ENCODE data around the gene ZNF777. TPM values are rescaled to one million over a fixed set of nuclear protein-coding genes. Genes with fewer than 3 reads are reported as not detected.

Gene ZNF777
- total and polyA plus RNA-seq, 4 donors = 4.0 to 9.4 (median 7.3) TPM

DNA sequence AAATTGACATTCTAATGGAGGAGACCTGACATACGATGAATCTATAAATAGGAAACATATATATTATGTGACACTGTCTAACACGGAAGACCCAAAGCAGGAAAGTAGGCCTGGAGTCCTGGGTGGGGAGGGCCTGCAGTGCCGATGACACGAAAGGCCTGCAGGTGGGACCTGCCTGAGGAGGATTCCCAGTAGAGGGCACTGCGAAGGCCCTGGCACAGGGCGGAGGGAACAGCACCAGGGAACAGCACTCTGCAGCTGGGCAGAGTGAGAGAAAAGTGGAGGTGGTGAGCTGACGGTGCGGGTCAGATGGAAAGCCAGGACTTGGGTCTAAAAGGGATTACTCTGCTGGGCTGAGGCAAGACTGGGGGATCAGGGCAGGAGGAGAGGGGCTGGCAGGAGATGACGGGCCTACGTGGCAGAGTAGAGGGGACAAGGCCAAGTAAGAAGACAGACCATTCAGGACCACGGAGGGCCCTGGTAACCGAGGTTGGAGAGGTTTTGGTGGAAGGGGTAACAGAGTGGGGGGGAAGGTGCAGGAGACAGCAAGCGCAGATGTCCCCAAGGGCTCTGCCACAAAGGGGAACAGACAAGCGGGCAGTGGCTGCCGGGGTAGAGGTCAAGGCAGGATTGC is 28.6 kb upstream of the ZNF777 start:
- H3K36me3 ChIP-seq (ENCODE audit: control insufficient read depth in 1 of 2, insufficient read depth in 2 of 2, low read length in 1 of 2) = peaks cover 2 to 11% of the 10 kb centered on the region in 2 donors
- H3K9me3 ChIP-seq (ENCODE audit: control insufficient read depth, low read length) = no peaks in the 10 kb centered on the region
- no peaks in the 10 kb centered on the region for H3K4me1 ChIP-seq (ENCODE audit: control insufficient read depth in 1 of 2, insufficient read depth in 2 of 2, low read length in 2 of 2)
- no peak overlapping the region for H3K4me3 ChIP-seq (ENCODE audit: low read length in 2 of 2)
- DNase-seq (no peak), ATAC-seq (ENCODE audit: low FRiP score) (no peak)
- intact Hi-C loops (cut with DNase I) = loop anchor here in 1 of 2 donors (10.0 kb wide), 1 partner anchor 205 kb away; no protein-coding TSS in a partner anchor
- no peaks in the 10 kb centered on the region for H3K27me3 ChIP-seq (ENCODE audit: control insufficient read depth in 1 of 2, insufficient read depth in 2 of 2, low read length in 1 of 2)
- no peak overlapping the region for H3K27ac ChIP-seq (ENCODE audit: low read depth in 1 of 2, low read length in 2 of 2)
- WGBS, 2 donors = 76 to 81% methylated on average over 15 of the region's 15 CpGs

DNA sequence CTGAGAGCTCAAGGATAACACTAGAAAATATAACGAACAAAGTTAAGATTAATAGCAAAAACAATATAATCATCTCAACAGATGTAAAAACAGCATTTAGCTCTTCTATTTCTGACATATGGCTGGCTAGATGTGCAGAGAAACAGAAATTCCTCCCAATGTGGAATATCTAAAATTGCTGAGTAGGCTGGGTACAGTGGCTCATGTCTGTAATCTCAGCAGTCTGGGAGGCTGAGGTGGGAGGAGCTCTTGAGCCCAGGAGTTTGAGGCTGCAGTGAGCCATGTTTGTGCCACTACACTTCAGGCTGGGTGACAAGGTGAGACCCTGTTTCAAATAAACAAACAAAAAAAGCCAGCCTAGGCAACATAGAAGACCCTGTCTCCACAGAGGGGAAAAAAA is 18.7 kb upstream of the ZNF777 start:
- 100% methylated on average over 1 of the region's 1 CpG for WGBS, 2 donors

DNA sequence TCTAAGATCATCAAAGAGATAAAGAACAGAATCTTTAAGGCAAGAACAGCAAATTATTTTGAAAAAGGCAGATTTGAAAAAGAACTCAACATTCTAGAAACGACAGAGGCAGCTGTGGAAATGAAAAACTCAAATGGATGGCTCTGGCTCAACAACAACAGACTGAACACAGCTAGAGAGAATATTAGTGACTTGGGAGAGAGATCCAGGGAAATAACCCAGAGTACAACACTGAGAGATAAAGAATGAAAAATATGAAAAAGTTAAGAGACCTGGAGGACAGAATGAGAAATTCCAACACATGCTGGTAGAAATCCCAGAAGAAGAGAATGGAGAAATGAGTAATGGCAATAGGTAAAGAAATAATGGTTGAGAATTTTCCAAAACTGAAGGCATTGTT is 17.9 kb upstream of the ZNF777 start:
- H3K36me3 ChIP-seq (ENCODE audit: control insufficient read depth in 1 of 2, insufficient read depth in 2 of 2, low read length in 1 of 2) = peaks cover 0 to 14% of the 10 kb centered on the region in 2 donors
- intact Hi-C loops (cut with DNase I) = no loop called here
- no peak overlapping the region for H3K27ac ChIP-seq (ENCODE audit: low read depth in 1 of 2, low read length in 2 of 2)

More for the DNA sequence above, 18.7 kb upstream of the ZNF777 start:
- Histone ChIP-seq H3K4me3 (ENCODE audit: low read length in 2 of 2) (no peak overlapping the region), H3K36me3 (ENCODE audit: control insufficient read depth in 1 of 2, insufficient read depth in 2 of 2, low read length in 1 of 2) (peaks cover 0 to 13% of the 10 kb centered on the region in 2 donors), H3K27me3 (ENCODE audit: control insufficient read depth in 1 of 2, insufficient read depth in 2 of 2, low read length in 1 of 2) (no peaks in the 10 kb centered on the region), H3K27ac (ENCODE audit: low read depth in 1 of 2, low read length in 2 of 2) (no peak overlapping the region), H3K9me3 (ENCODE audit: control insufficient read depth, low read length) (no peaks in the 10 kb centered on the region), H3K4me1 (ENCODE audit: control insufficient read depth in 1 of 2, insufficient read depth in 2 of 2, low read length in 2 of 2) (no peaks in the 10 kb centered on the region)
- intact Hi-C loops (cut with DNase I) = no loop called here
- DNase-seq = no peak
- no peak for ATAC-seq (ENCODE audit: low FRiP score)

DNA sequence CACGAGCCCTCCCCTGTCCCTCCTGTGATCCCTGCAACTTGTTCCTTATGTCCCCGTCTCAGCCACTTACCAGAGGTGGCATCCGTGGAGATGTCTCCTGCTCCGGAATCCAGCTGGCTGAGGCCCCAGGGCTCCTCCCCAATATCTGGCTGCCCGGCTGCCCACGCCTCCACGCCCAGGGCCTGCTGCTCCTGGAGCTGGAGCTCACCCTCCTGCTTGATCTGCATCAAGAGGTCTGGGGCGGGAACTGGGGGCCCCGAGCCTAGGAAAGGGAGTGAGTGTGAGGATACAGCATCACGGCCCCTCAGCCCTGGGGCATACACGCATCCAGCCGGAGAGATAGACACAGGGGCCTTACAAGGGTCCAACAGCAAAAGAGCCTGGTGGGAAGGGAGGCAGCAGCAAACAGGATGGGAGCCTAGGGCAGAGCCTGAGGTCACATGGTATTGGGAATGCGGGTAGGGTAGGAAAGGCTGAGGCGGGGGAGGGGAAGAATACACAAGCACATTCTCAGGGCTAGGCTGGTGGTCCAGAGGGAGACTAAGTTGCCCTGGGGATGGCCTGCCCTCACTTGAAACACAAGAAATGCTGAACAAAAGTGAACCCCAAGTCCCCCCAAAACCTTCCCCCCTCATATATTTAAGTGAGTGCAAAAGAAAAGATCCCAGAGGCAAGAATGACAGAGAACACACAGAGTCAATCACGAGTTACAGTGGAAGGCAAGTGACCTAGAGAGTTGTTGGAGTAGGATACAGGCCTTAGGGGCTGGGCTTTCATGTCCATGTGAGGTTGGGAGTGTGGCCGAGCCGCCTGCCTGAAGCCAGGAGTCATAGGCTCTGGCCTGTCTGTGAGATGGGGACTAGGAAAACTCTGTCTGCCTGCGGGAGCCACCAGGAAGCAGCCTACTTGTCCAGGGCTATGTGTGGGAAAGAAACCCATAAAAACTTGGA is 16.9 kb upstream of the ZNF777 start:
- H3K4me3 ChIP-seq (ENCODE audit: low read length in 2 of 2) = no peak overlapping the region
- ATAC-seq (ENCODE audit: low FRiP score) (no peak), DNase-seq (peak in 1 of 2 donors; percentile 22)
- H3K9me3 ChIP-seq (ENCODE audit: control insufficient read depth, low read length) = no peaks in the 10 kb centered on the region
- H3K4me1 ChIP-seq (ENCODE audit: control insufficient read depth in 1 of 2, insufficient read depth in 2 of 2, low read length in 2 of 2) = no peaks in the 10 kb centered on the region
- no peaks in the 10 kb centered on the region for H3K27me3 ChIP-seq (ENCODE audit: control insufficient read depth in 1 of 2, insufficient read depth in 2 of 2, low read length in 1 of 2)
- WGBS, 2 donors = 88 to 92% methylated on average over 18 of the region's 18 CpGs
- intact Hi-C loops (cut with DNase I) = no loop called here
- peaks cover 0 to 14% of the 10 kb centered on the region in 2 donors for H3K36me3 ChIP-seq (ENCODE audit: control insufficient read depth in 1 of 2, insufficient read depth in 2 of 2, low read length in 1 of 2)
- H3K27ac ChIP-seq (ENCODE audit: low read depth in 1 of 2, low read length in 2 of 2) = no peak overlapping the region

More for the DNA sequence above, 17.9 kb upstream of the ZNF777 start:
- ATAC-seq (ENCODE audit: low FRiP score) (no peak), DNase-seq (no peak)
- Histone ChIP-seq H3K4me1 (ENCODE audit: control insufficient read depth in 1 of 2, insufficient read depth in 2 of 2, low read length in 2 of 2) (no peaks in the 10 kb centered on the region), H3K27me3 (ENCODE audit: control insufficient read depth in 1 of 2, insufficient read depth in 2 of 2, low read length in 1 of 2) (no peaks in the 10 kb centered on the region), H3K9me3 (ENCODE audit: control insufficient read depth, low read length) (no peaks in the 10 kb centered on the region), H3K4me3 (ENCODE audit: low read length in 2 of 2) (no peak overlapping the region)
- 98 to 100% methylated on average over 1 of the region's 1 CpG for WGBS, 2 donors

DNA sequence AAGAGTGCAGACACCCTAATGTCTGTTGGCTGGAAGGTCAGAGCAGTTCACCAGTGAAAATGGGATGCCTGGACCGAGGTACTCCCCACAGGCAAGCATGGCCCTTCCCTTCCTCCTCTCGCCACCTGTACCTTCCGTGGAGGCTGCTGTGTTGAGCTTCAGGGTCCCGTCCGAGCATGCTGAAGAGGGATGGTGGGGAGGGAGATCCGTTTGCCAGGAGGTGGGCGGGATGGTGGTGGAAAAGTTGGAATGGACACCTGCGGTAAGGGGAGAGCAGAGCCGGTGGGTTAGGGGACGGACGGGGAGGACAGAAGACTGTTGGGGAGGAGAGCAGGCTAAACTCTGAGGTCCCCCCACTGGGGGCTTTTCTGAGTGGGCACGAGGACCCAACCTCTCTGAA is 15.9 kb upstream of the ZNF777 start:
- no peaks in the 10 kb centered on the region for H3K9me3 ChIP-seq (ENCODE audit: control insufficient read depth, low read length)
- intact Hi-C loops (cut with DNase I) = no loop called here
- peaks cover 0 to 14% of the 10 kb centered on the region in 2 donors for H3K36me3 ChIP-seq (ENCODE audit: control insufficient read depth in 1 of 2, insufficient read depth in 2 of 2, low read length in 1 of 2)
- WGBS, 2 donors = 94% methylated on average over 10 to 12 of the region's 12 CpGs
- no peaks in the 10 kb centered on the region for H3K4me1 ChIP-seq (ENCODE audit: control insufficient read depth in 1 of 2, insufficient read depth in 2 of 2, low read length in 2 of 2)
- DNase-seq (no peak), ATAC-seq (ENCODE audit: low FRiP score) (no peak)
- H3K27me3 ChIP-seq (ENCODE audit: control insufficient read depth in 1 of 2, insufficient read depth in 2 of 2, low read length in 1 of 2) = no peaks in the 10 kb centered on the region
- H3K4me3 ChIP-seq (ENCODE audit: low read length in 2 of 2) = no peak overlapping the region
- H3K27ac ChIP-seq (ENCODE audit: low read depth in 1 of 2, low read length in 2 of 2) = no peak overlapping the region

DNA sequence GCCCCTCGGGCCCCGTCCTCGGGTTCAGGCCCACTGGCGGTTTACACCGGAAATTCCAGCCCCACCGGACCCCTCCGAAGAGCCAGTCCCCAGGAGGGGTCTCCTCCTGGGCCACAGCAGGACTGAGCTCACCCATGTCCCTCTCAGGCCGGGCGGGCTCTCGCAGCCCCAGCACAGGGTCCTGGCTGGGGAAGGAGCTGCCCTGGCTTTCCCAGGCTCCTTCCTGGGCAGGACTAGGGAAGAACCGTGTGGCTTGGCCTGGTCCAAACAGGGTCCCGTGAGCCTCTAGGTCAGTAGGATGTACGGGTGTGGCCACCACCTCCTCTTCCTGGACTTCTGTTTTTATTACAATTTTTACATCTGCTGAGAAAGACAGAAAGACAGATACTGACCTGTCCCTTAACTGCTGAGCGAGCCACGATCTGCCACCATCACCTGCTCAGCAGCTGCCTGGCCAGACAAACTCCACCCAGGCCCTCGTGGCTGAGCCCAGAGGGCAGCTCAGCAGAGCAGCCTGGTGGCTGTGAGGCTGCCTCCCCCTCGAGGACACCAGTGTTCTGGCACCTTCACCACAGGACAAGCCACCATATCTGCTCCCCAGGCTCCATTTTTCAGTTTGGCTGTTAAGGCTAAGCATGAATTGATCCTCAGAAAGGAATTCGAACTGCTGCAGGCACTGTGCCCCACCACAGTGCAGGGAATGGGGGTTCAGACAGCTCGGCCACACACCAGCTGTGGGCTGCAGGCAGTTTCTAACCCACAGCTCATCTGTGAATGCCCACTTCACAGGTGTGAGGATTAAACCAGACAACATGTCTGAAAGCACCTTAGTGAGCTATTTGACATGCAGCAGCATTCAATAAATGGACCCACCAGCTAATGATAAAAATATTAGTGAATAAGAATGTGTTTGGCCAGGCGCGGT is 14.5 kb upstream of the ZNF777 start:
- no peaks in the 10 kb centered on the region for H3K9me3 ChIP-seq (ENCODE audit: control insufficient read depth, low read length)
- no peak overlapping the region for H3K27ac ChIP-seq (ENCODE audit: low read depth in 1 of 2, low read length in 2 of 2)
- no peaks in the 10 kb centered on the region for H3K4me1 ChIP-seq (ENCODE audit: control insufficient read depth in 1 of 2, insufficient read depth in 2 of 2, low read length in 2 of 2)
- DNase-seq (no peak), ATAC-seq (ENCODE audit: low FRiP score) (peak; percentile 37)
- intact Hi-C loops (cut with DNase I) = no loop called here
- no peak overlapping the region for H3K4me3 ChIP-seq (ENCODE audit: low read length in 2 of 2)
- 95 to 96% methylated on average over 21 of the region's 21 CpGs for WGBS, 2 donors
- peaks cover 0 to 16% of the 10 kb centered on the region in 2 donors for H3K36me3 ChIP-seq (ENCODE audit: control insufficient read depth in 1 of 2, insufficient read depth in 2 of 2, low read length in 1 of 2)
- no peaks in the 10 kb centered on the region for H3K27me3 ChIP-seq (ENCODE audit: control insufficient read depth in 1 of 2, insufficient read depth in 2 of 2, low read length in 1 of 2)

DNA sequence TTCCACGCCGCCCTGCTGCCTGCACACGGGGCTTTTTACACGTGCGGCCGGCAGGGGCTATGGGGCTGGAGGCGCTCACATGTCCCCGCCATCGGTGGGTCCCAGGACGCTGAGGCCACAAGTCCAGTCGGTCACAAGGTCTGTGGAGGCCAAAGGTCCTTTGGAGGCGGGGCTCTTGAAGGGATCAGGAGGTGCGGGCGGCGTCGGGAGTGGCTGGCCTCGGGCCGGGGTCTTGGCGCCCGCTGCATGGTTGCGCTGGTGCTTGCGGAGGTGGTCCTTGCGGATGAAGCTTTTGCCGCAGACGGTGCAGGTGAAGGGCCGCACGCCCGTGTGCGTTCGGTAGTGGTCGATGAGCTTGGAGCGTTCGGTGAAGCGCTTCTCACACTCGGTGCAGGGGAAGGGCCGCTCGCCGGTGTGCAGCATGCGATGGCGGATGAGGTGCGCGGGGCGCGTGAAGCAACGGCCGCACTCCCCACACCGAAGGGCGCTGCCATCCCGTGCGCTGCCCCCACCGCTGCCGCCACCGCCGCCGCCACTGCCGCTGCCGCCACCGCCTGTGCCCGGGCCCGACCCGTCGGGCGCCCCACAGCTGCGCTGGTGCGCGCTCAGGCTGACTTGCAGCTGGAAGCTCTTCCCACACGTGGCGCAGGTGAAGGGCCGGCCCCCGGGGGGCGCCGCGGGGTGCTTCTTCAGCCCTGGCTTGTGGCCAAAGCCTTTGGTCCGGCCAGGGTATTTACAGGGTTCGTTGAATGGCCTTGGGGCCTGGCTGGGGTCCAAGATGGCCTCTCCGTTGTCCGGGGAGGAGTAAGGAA is 13.7 kb upstream of the ZNF777 start:
- H3K9me3 ChIP-seq (ENCODE audit: control insufficient read depth, low read length) = no peaks in the 10 kb centered on the region

More for the DNA sequence above, 13.7 kb upstream of the ZNF777 start:
- Histone ChIP-seq H3K4me1 (ENCODE audit: control insufficient read depth in 1 of 2, insufficient read depth in 2 of 2, low read length in 2 of 2) (no peaks in the 10 kb centered on the region), H3K4me3 (ENCODE audit: low read length in 2 of 2) (no peak overlapping the region), H3K36me3 (ENCODE audit: control insufficient read depth in 1 of 2, insufficient read depth in 2 of 2, low read length in 1 of 2) (peaks cover 0 to 16% of the 10 kb centered on the region in 2 donors), H3K27me3 (ENCODE audit: control insufficient read depth in 1 of 2, insufficient read depth in 2 of 2, low read length in 1 of 2) (no peaks in the 10 kb centered on the region), H3K27ac (ENCODE audit: low read depth in 1 of 2, low read length in 2 of 2) (no peak overlapping the region)
- ATAC-seq (ENCODE audit: low FRiP score) (no peak), DNase-seq (no peak)
- 93 to 95% methylated on average over 76 to 77 of the region's 77 CpGs for WGBS, 2 donors
- intact Hi-C loops (cut with DNase I) = no loop called here

All from aorta (tissue), 5 donors.